ENCODE data around the gene VOPP1. TPM values are rescaled to one million over a fixed set of nuclear protein-coding genes. Genes with fewer than 3 reads are reported as not detected.

The VOPP1 gene
- total and polyA plus RNA-seq, 2 of the 13 experiments (the other 11 are each of a cell fraction or from before 2014, with no cell fraction given), result 21.8 to 55.3 TPM

DNA sequence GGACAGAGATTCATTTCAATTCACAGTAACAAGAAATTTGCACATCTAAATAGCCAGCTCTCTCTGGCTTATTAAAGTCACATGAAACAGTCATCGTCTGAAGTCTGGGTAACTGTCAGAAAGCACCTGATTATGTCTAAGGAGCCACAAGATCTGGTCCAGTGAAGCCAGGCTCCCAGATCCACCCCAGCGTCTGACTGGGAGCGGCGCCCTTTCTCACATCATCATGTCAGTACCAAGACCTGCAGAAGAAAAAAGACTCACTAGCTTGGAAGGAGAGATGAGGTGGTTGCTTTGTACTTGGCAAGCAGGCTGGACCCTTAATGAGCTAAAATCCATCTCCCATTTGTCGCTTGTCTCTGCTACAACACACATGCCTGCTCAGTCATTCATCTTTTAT, 58.4 kb downstream of the VOPP1 start:
- no peak for FAIRE-seq
- Histone ChIP-seq H3K36me3 (replicated peaks in 1 of 2; ENCODE audit: control insufficient read depth in 1 of 2, insufficient read depth in 2 of 2, low read length in 2 of 2) (peaks cover 11 to 28% of the 10 kb centered on the region in 2 experiments), H4K20me1 (ENCODE audit: insufficient read depth, low read length) (no peaks in the 10 kb centered on the region)

DNA sequence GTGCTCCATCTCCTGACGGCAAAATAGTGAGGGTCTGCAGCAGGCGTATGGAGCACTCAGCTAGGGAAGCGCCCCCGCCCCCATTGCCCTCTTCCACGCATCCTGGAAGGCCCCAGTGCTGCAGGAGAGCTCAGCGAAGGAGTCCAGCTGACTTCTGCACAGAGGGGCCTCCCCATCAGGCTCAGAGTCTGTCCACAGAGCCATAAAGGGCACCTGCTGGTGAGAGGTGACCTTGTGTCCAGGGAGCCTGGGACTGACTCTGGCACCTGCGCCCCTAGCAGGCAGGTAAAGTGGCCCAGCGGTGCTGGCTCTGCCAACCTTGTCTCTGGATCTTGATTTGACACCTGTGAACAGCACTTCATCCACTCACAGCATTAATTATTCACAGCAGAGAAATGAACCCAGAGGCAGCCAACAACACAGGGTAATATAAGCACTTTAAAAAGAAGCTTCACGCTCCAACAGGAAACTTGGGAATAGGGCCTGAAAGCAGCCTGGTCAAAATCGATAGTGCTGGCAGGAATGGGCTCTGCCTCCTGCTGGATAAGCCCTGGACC, 59.6 kb downstream of the VOPP1 start:
- DNase-seq (ENCODE audit: low spot score) (no peak), ATAC-seq (no peak), FAIRE-seq (no peak)
- intact Hi-C loops (cut with micrococcal nuclease; ENCODE audit: unreplicated experiment) (no loop called here), in situ Hi-C loops (cut with HindIII; ENCODE audit: extremely low pct_ligation_motif_present, low pct_unique_long_range_greater_than_20kb) (no loop called here)
- 94% methylated on average over 7 of the region's 10 CpGs for WGBS (ENCODE audit: low lambda C conversion rate)
- Histone ChIP-seq H3K4me2 (ENCODE audit: low read depth, low read length) (no peak overlapping the region), H3K9ac (ENCODE audit: insufficient read depth, low read depth, low read length) (no peak overlapping the region), H3K27me3 (ENCODE audit: control insufficient read depth in 1 of 2, insufficient read depth in 2 of 2, low read length in 2 of 2) (no peaks in the 10 kb centered on the region), H3K4me3 (replicated peaks in 1 of 3; ENCODE audit: insufficient read depth in 1 of 3, low read depth in 2 of 3, low read length in 3 of 3) (no peak overlapping the region), H3K4me1 (ENCODE audit: insufficient read depth, low read length) (peaks cover 8% of the 10 kb centered on the region; the same call in 1 of the 2 replicates), H4K20me1 (ENCODE audit: insufficient read depth, low read length) (no peaks in the 10 kb centered on the region), H3K9me3 (ENCODE audit: low read length) (no peaks in the 10 kb centered on the region), H3K79me2 (ENCODE audit: insufficient read depth, low read length) (peaks cover 2% of the 10 kb centered on the region), H3K27ac (ENCODE audit: extremely low read length, insufficient read depth, low read length) (no peak overlapping the region), H2AFZ (ENCODE audit: low read length) (no peak overlapping the region), H3K36me3 (replicated peaks in 1 of 2; ENCODE audit: control insufficient read depth in 1 of 2, insufficient read depth in 2 of 2, low read length in 2 of 2) (peaks cover 10 to 17% of the 10 kb centered on the region in 2 experiments)
- no TSS peak for BruUV-seq (replicated peaks)
- ChIA-PET CTCF (ENCODE audit: low intra/inter-chr PET ratio, low total read pairs) (no interaction called here), POLR2A (no interaction called here)
- TF ChIP-seq ZNF547 (CRISPR knock-in tag; IDR thresholded peaks at IDR 0.05) (no peak), GATAD2A (CRISPR knock-in tag; IDR thresholded peaks at IDR 0.05) (no peak), ZNF235 (CRISPR knock-in tag; IDR thresholded peaks at IDR 0.05; ENCODE audit: borderline replicate concordance) (no peak), NR2F6 (IDR thresholded peaks at IDR 0.05) (no peak), NR2F6 (CRISPR knock-in tag; IDR thresholded peaks at IDR 0.05) (no peak)
- TF ChIP-seq, protein P1, sequence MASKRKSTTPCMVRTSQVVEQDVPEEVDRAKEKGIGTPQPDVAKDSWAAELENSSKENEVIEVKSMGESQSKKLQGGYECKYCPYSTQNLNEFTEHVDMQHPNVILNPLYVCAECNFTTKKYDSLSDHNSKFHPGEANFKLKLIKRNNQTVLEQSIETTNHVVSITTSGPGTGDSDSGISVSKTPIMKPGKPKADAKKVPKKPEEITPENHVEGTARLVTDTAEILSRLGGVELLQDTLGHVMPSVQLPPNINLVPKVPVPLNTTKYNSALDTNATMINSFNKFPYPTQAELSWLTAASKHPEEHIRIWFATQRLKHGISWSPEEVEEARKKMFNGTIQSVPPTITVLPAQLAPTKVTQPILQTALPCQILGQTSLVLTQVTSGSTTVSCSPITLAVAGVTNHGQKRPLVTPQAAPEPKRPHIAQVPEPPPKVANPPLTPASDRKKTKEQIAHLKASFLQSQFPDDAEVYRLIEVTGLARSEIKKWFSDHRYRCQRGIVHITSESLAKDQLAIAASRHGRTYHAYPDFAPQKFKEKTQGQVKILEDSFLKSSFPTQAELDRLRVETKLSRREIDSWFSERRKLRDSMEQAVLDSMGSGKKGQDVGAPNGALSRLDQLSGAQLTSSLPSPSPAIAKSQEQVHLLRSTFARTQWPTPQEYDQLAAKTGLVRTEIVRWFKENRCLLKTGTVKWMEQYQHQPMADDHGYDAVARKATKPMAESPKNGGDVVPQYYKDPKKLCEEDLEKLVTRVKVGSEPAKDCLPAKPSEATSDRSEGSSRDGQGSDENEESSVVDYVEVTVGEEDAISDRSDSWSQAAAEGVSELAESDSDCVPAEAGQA (IDR thresholded peaks at IDR 0.05; ENCODE audit: low read depth), result no peak
- TF ChIP-seq, protein P1 (CRISPR knock-in tag; IDR thresholded peaks at IDR 0.05; ENCODE audit: borderline replicate concordance), result no peak
- TF ChIP-seq, protein P2, sequence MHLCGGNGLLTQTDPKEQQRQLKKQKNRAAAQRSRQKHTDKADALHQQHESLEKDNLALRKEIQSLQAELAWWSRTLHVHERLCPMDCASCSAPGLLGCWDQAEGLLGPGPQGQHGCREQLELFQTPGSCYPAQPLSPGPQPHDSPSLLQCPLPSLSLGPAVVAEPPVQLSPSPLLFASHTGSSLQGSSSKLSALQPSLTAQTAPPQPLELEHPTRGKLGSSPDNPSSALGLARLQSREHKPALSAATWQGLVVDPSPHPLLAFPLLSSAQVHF (CRISPR knock-in tag; IDR thresholded peaks at IDR 0.05), result no peak

More for the DNA sequence above, 58.4 kb downstream of the VOPP1 start:
- no TSS peak for BruUV-seq (replicated peaks)
- intact Hi-C loops (cut with micrococcal nuclease; ENCODE audit: unreplicated experiment) (no loop called here), in situ Hi-C loops (cut with HindIII; ENCODE audit: extremely low pct_ligation_motif_present, low pct_unique_long_range_greater_than_20kb) (no loop called here)
- TF ChIP-seq, protein P3, sequence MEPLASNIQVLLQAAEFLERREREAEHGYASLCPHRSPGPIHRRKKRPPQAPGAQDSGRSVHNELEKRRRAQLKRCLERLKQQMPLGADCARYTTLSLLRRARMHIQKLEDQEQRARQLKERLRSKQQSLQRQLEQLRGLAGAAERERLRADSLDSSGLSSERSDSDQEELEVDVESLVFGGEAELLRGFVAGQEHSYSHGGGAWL (CRISPR knock-in tag; IDR thresholded peaks at IDR 0.05), result no peak
- TF ChIP-seq RFX5 (IDR thresholded peaks at IDR 0.05; ENCODE audit: low read depth, low read length), result no peak
- TF ChIP-seq, protein P4, sequence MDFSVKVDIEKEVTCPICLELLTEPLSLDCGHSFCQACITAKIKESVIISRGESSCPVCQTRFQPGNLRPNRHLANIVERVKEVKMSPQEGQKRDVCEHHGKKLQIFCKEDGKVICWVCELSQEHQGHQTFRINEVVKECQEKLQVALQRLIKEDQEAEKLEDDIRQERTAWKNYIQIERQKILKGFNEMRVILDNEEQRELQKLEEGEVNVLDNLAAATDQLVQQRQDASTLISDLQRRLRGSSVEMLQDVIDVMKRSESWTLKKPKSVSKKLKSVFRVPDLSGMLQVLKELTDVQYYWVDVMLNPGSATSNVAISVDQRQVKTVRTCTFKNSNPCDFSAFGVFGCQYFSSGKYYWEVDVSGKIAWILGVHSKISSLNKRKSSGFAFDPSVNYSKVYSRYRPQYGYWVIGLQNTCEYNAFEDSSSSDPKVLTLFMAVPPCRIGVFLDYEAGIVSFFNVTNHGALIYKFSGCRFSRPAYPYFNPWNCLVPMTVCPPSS (IDR thresholded peaks at IDR 0.05), result no peak
- WGBS (ENCODE audit: low lambda C conversion rate), result 99% methylated on average over 5 of the region's 5 CpGs
- H3K79me2 ChIP-seq (ENCODE audit: insufficient read depth, low read length), result no peaks in the 10 kb centered on the region
- H3K4me3 ChIP-seq (replicated peaks in 1 of 3; ENCODE audit: insufficient read depth in 1 of 3, low read depth in 2 of 3, low read length in 3 of 3), result no peak overlapping the region
- H3K4me1 ChIP-seq (ENCODE audit: insufficient read depth, low read length), result no peaks in the 10 kb centered on the region
- no peak overlapping the region for H3K9ac ChIP-seq (ENCODE audit: insufficient read depth, low read depth, low read length)
- CTCF ChIA-PET (ENCODE audit: low intra/inter-chr PET ratio, low total read pairs), result no interaction called here
- H2AFZ ChIP-seq (ENCODE audit: low read length), result no peak overlapping the region
- H3K9me3 ChIP-seq (ENCODE audit: low read length), result no peaks in the 10 kb centered on the region
- no peaks in the 10 kb centered on the region for H3K27me3 ChIP-seq (ENCODE audit: control insufficient read depth in 1 of 2, insufficient read depth in 2 of 2, low read length in 2 of 2)
- POLR2A ChIA-PET, result no interaction called here
- ATAC-seq, result no peak
- no peak for DNase-seq (ENCODE audit: low spot score)
- H3K27ac ChIP-seq (ENCODE audit: extremely low read length, insufficient read depth, low read length), result no peak overlapping the region
- no peak overlapping the region for H3K4me2 ChIP-seq (ENCODE audit: low read depth, low read length)

All from HepG2 (cell line).